GM23338 (cell line): ENCODE measurements around the gene ZNF792. TPM values are rescaled to one million over a fixed set of nuclear protein-coding genes. Genes with fewer than 3 reads are reported as not detected.

Experiments used
- ATAC-seq: fragments of 200-7000 bp; cut with Tn5 transposase; 3 replicates; pipeline ENCODE4 v1.9.1; 2020
- DNase-seq: peaks from one replicate; pipeline ENCODE4 v3.0.0-alpha.2; 2015; ENCODE audit warnings: low spot score
- H2AFZ ChIP-seq: fragments of 200-600 bp; sonication (generic); 2 replicates; pipeline ENCODE4 v1.8.0; 2016; ENCODE audit warnings: antibody characterized with exemption, mild to moderate bottlenecking, moderate library complexity
- H3F3A ChIP-seq: fragments of 200-600 bp; sonication (generic); replicated peaks from 2 replicates; pipeline ENCODE4 v1.8.0; 2017; ENCODE audit warnings: antibody characterized with exemption, mixed run types, low read depth
- H3K27ac ChIP-seq: fragments of 200-600 bp; sonication (generic); 2 replicates; pipeline ENCODE4 v1.6.1; 2016; ENCODE audit warnings: low read depth
- H3K27me3 ChIP-seq: fragments of 200-600 bp; sonication (generic); 2 replicates; pipeline ENCODE4 v1.8.0; 2016; ENCODE audit warnings: mild to moderate bottlenecking, mixed run types, moderate library complexity; ENCODE audit not compliant: insufficient read depth
- H3K36me3 ChIP-seq: fragments of 200-600 bp; sonication (generic); 2 replicates; pipeline ENCODE4 v1.8.0; 2016; ENCODE audit warnings: mild to moderate bottlenecking; ENCODE audit not compliant: insufficient read depth
- H3K4me1 ChIP-seq: fragments of 200-600 bp; sonication (generic); 2 replicates; pipeline ENCODE4 v1.8.0; 2016; ENCODE audit warnings: mild to moderate bottlenecking, moderate library complexity; ENCODE audit not compliant: insufficient read depth
- H3K4me2 ChIP-seq: fragments of 200-600 bp; sonication (generic); 2 replicates; pipeline ENCODE4 v1.7.1; 2017; ENCODE audit warnings: mixed run types
- H3K4me3 ChIP-seq: fragments of 200-600 bp; sonication (generic); 2 replicates; pipeline ENCODE4 v1.6.1; 2016; ENCODE audit warnings: mixed run types
- H3K79me2 ChIP-seq: fragments of 200-600 bp; sonication (generic); replicated peaks from 2 replicates; pipeline ENCODE4 v1.8.0; 2017; ENCODE audit warnings: mild to moderate bottlenecking; ENCODE audit not compliant: insufficient read depth
- H3K9me2 ChIP-seq: fragments of 200-600 bp; sonication (generic); 2 replicates; pipeline ENCODE4 v1.8.0; 2017; ENCODE audit not compliant: insufficient read depth
- H4K20me1 ChIP-seq: fragments of 200-600 bp; sonication (generic); replicated peaks from 2 replicates; pipeline ENCODE4 v1.8.0; 2017; ENCODE audit warnings: mild to moderate bottlenecking; ENCODE audit not compliant: insufficient read depth
- H3K27ac Mint-ChIP-seq: 2 replicates; pipeline ENCODE4 v1.8.0; 2020; ENCODE audit warnings: inconsistent platforms, mild to moderate bottlenecking, moderate library complexity, mixed read lengths
- H3K27me3 Mint-ChIP-seq: 3 replicates; pipeline ENCODE4 v1.8.0; 2022; ENCODE audit warnings: low read depth, mild to moderate bottlenecking, moderate library complexity, mixed read lengths, inconsistent platforms; ENCODE audit not compliant: insufficient read depth, poor library complexity
- H3K36me3 Mint-ChIP-seq: 3 replicates; pipeline ENCODE4 v1.8.0; 2021; ENCODE audit warnings: low read depth, mild to moderate bottlenecking, inconsistent platforms, moderate library complexity, mixed read lengths
- H3K4me1 Mint-ChIP-seq: 3 replicates; pipeline ENCODE4 v1.8.0; 2020; ENCODE audit warnings: mild to moderate bottlenecking, inconsistent platforms, mixed read lengths
- H3K4me3 Mint-ChIP-seq: 3 replicates; pipeline ENCODE4 v1.8.0; 2021; ENCODE audit warnings: moderate library complexity, mild to moderate bottlenecking, inconsistent platforms, mixed read lengths
- H3K9me3 Mint-ChIP-seq: 3 replicates; pipeline ENCODE4 v1.8.0; 2020; ENCODE audit warnings: moderate library complexity, mild to moderate bottlenecking, inconsistent platforms, mixed read lengths
- CREB1 ChIP-seq: fragments of 250-450 bp; sonication (Bioruptor Pico); IDR thresholded peaks from 2 replicates; pipeline ENCODE4 v1.5.0; 2020; ENCODE audit warnings: low read depth, mild to moderate bottlenecking, moderate library complexity
- EZH2 ChIP-seq: fragments of 200-600 bp; sonication (generic); IDR thresholded peaks from one replicate; pipeline ENCODE4 v1.8.0; 2017; ENCODE audit warnings: antibody characterized with exemption, mild to moderate bottlenecking, low read depth; ENCODE audit not compliant: unreplicated experiment
- JUNB ChIP-seq: IDR thresholded peaks from one replicate; pipeline ENCODE4 v1.6.1; 2016; ENCODE audit warnings: antibody characterized with exemption; ENCODE audit not compliant: unreplicated experiment
- NANOG ChIP-seq: IDR thresholded peaks from 2 replicates; pipeline ENCODE4 v1.6.1; 2016; ENCODE audit warnings: antibody characterized with exemption, borderline replicate concordance
- REST ChIP-seq: IDR thresholded peaks from one replicate; pipeline ENCODE4 v1.6.1; 2018; ENCODE audit warnings: antibody characterized with exemption; ENCODE audit not compliant: unreplicated experiment
- STAT1 ChIP-seq: IDR thresholded peaks from one replicate; pipeline ENCODE4 v1.6.1; 2016; ENCODE audit warnings: antibody characterized with exemption; ENCODE audit not compliant: unreplicated experiment
- ZNF114 ChIP-seq: fragments of 250-450 bp; sonication (Bioruptor Pico); IDR thresholded peaks from 2 replicates; pipeline ENCODE4 v1.5.0; 2020; ENCODE audit warnings: mild to moderate bottlenecking, moderate library complexity
- ZNF331 ChIP-seq: fragments of 250-450 bp; sonication (Bioruptor Pico); IDR thresholded peaks from 2 replicates; pipeline ENCODE4 v1.5.0; 2020; ENCODE audit warnings: low read depth, mild to moderate bottlenecking, moderate library complexity
- ZNF462 ChIP-seq: fragments of 250-450 bp; sonication (Bioruptor Pico); IDR thresholded peaks from 2 replicates; pipeline ENCODE4 v1.5.0; 2020; ENCODE audit warnings: mild to moderate bottlenecking, moderate library complexity
- polyA plus RNA-seq: library from polyadenylated mRNA; unstranded; fragments of >200 nt; fragmentation: Nextera tagmentation; extraction: Ambion mirVana; gene quantifications from 2 replicates; pipeline ENCODE4 v1.2.1, GENCODE V29; 2016
- total RNA-seq: library from RNA; depleted of rRNA; stranded (reverse); fragments of >200 nt; shearing (Covaris generic); gene quantifications from 2 replicates; pipeline ENCODE4 v1.2.3, GENCODE V29; 2014
- TF ChIP-seq, protein P1 (sequence below): IDR thresholded peaks from 2 replicates; pipeline ENCODE4 v1.6.1; 2016; ENCODE audit warnings: antibody characterized with exemption

ZNF792 gene
- total and polyA plus RNA-seq, 2 experiments from 2014 or later: 1.3 to 12.8 TPM

- Mint-ChIP-seq H3K27ac (no peak overlapping the region), H3K4me3 (no peak overlapping the region), H3K27me3 (peaks cover 23% of the 10 kb centered on the region), H3K4me1 (peaks cover 26% of the 10 kb centered on the region), H3K9me3 (peaks cover 14% of the 10 kb centered on the region), H3K36me3 (no peaks in the 10 kb centered on the region; the same call in 2 of the 3 replicates)
- Histone ChIP-seq H3K4me2 (no peak overlapping the region), H3K79me2 (no peaks in the 10 kb centered on the region), H3K9me2 (no peaks in the 10 kb centered on the region), H3K36me3 (no peaks in the 10 kb centered on the region), H4K20me1 (no peaks in the 10 kb centered on the region), H3K27me3 (no peaks in the 10 kb centered on the region), H2AFZ (no peak overlapping the region), H3K4me1 (peaks cover 28% of the 10 kb centered on the region), H3K4me3 (no peak overlapping the region), H3K27ac (no peak overlapping the region), H3F3A (peaks cover 15% of the 10 kb centered on the region)
- ATAC-seq: no peak
- TF ChIP-seq REST (no peak), STAT1 (no peak), CREB1 (no peak), ZNF331 (CRISPR knock-in tag) (no peak), NANOG (no peak), EZH2 (no peak)
- TF ChIP-seq, protein P1, sequence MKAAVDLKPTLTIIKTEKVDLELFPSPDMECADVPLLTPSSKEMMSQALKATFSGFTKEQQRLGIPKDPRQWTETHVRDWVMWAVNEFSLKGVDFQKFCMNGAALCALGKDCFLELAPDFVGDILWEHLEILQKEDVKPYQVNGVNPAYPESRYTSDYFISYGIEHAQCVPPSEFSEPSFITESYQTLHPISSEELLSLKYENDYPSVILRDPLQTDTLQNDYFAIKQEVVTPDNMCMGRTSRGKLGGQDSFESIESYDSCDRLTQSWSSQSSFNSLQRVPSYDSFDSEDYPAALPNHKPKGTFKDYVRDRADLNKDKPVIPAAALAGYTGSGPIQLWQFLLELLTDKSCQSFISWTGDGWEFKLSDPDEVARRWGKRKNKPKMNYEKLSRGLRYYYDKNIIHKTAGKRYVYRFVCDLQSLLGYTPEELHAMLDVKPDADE: no peak
- DNase-seq: no peak
These were observed 30.9 kb upstream of the ZNF792 start for GRCh38 chr19:34994643-34995541.

GRCh38 chr19:34994286-34994642 is 30.2 kb upstream of the ZNF792 start:
- peaks cover 26% of the 10 kb centered on the region for H3K4me1 Mint-ChIP-seq
- peaks cover 20% of the 10 kb centered on the region for H3K27me3 Mint-ChIP-seq
- H3K36me3 Mint-ChIP-seq: no peaks in the 10 kb centered on the region; the same call in 2 of the 3 replicates
- Histone ChIP-seq H3K4me3 (no peak overlapping the region), H3K27ac (no peak overlapping the region), H3K4me2 (no peak overlapping the region), H3K27me3 (no peaks in the 10 kb centered on the region), H3F3A (peaks cover 15% of the 10 kb centered on the region), H3K4me1 (peaks cover 28% of the 10 kb centered on the region), H4K20me1 (no peaks in the 10 kb centered on the region), H3K36me3 (no peaks in the 10 kb centered on the region), H3K79me2 (no peaks in the 10 kb centered on the region), H2AFZ (no peak overlapping the region), H3K9me2 (no peaks in the 10 kb centered on the region)
- H3K9me3 Mint-ChIP-seq: peaks cover 14% of the 10 kb centered on the region
- DNase-seq: no peak
- no peak for ATAC-seq
- no peak overlapping the region for H3K27ac Mint-ChIP-seq
- no peak overlapping the region for H3K4me3 Mint-ChIP-seq
- TF ChIP-seq ZNF331 (CRISPR knock-in tag) (no peak), JUNB (no peak), ZNF462 (CRISPR knock-in tag) (no peak), STAT1 (no peak), CREB1 (no peak), ZNF114 (CRISPR knock-in tag) (no peak)
